ENCODE measurements around the gene TEF. TPM values are rescaled to one million over a fixed set of nuclear protein-coding genes. Genes with fewer than 3 reads are reported as not detected.

Gene TEF
- total and polyA plus RNA-seq, 8 donors, result 6.7 to 29.1 (median 10.3) TPM

DNA sequence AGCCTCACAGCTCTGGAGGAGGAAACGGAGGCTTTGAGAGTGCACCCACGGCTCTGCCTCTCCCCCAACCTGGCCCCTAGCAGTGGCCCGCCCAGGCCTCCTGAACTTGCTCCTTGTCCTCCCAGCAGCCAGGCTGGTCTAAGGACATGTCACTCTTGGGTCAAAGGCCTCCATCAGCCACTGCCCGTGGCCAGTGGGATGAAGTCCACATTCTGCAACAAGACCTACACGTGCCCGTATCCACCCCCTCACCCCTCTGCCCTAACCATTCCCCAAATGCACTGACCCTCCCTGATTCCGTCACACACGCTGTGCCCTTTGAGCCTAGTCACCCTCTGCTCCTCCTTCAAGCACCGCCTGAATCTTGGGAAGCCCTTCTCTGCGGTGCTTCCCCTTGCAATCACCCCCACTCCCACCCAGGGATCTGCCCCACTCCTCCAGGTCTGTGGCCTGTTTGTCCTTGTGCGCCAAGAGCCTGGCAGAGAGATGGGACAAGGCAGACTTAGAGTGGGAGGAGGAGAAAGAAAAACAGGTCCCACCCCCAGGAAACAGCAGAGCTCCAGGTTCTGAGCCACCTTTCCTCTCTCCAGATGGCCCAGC lies 37.5 kb upstream of the TEF start:
- no peak for DNase-seq
- no peak overlapping the region for H3K4me3 ChIP-seq
- H3K9me3 ChIP-seq, result no peaks in the 10 kb centered on the region
- TF ChIP-seq POLR2A (IDR thresholded peaks at IDR 0.05) (no peak), POLR2AphosphoS5 (IDR thresholded peaks at IDR 0.05) (no peak), EP300 (IDR thresholded peaks at IDR 0.05) (no peak)
- TF ChIP-seq, protein P1, sequence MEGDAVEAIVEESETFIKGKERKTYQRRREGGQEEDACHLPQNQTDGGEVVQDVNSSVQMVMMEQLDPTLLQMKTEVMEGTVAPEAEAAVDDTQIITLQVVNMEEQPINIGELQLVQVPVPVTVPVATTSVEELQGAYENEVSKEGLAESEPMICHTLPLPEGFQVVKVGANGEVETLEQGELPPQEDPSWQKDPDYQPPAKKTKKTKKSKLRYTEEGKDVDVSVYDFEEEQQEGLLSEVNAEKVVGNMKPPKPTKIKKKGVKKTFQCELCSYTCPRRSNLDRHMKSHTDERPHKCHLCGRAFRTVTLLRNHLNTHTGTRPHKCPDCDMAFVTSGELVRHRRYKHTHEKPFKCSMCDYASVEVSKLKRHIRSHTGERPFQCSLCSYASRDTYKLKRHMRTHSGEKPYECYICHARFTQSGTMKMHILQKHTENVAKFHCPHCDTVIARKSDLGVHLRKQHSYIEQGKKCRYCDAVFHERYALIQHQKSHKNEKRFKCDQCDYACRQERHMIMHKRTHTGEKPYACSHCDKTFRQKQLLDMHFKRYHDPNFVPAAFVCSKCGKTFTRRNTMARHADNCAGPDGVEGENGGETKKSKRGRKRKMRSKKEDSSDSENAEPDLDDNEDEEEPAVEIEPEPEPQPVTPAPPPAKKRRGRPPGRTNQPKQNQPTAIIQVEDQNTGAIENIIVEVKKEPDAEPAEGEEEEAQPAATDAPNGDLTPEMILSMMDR (IDR thresholded peaks at IDR 0.05), result no peak
- peaks cover 0 to 5% (median 0%) of the 10 kb centered on the region in 4 donors for H3K4me1 ChIP-seq
- no peak overlapping the region for H3K27ac ChIP-seq
- peaks cover 88 to 100% (median 100%) of the 10 kb centered on the region in 4 donors for H3K36me3 ChIP-seq
- WGBS, 5 donors, result 81 to 91% (median 85%) methylated on average over 11 of the region's 11 CpGs
- H3K27me3 ChIP-seq, result no peaks in the 10 kb centered on the region
- intact Hi-C loops (cut with DNase I; ENCODE audit: low total_unique reads), result no loop called here

DNA sequence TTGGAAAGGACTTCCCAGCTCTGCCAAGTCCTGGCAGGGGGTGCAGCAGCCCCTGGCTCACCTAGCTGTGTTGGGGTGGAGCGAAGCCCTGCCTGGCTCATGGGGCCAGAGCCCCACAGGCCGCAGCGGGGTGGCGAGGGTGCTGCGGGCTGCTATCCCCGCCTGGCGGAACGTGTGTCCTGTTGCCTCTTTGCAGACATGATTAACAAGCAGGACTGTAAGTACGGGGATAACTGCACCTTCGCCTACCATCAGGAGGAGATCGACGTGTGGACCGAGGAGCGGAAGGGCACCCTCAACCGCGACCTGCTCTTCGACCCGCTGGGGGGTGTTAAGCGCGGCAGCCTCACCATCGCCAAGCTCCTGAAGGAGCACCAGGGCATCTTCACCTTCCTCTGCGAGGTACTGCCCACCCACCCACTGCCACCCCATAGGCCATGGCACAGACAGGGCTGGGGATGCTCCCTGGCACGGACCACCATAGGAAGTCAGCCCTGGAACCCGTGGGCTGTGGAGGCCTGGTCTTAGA lies 35.9 kb upstream of the TEF start:
- intact Hi-C loops (cut with DNase I; ENCODE audit: low total_unique reads), result no loop called here
- Histone ChIP-seq H3K27ac (no peak overlapping the region), H3K36me3 (peaks cover 87 to 100% (median 100%) of the 10 kb centered on the region in 4 donors), H3K9me3 (no peaks in the 10 kb centered on the region), H3K4me3 (no peak overlapping the region), H3K4me1 (peaks cover 0 to 5% (median 0%) of the 10 kb centered on the region in 4 donors), H3K27me3 (no peaks in the 10 kb centered on the region)
- no peak for DNase-seq
- TF ChIP-seq EP300 (IDR thresholded peaks at IDR 0.05), result no peak
- WGBS, 5 donors, result 89 to 96% (median 95%) methylated on average over 10 to 24 of the region's 24 CpGs

DNA sequence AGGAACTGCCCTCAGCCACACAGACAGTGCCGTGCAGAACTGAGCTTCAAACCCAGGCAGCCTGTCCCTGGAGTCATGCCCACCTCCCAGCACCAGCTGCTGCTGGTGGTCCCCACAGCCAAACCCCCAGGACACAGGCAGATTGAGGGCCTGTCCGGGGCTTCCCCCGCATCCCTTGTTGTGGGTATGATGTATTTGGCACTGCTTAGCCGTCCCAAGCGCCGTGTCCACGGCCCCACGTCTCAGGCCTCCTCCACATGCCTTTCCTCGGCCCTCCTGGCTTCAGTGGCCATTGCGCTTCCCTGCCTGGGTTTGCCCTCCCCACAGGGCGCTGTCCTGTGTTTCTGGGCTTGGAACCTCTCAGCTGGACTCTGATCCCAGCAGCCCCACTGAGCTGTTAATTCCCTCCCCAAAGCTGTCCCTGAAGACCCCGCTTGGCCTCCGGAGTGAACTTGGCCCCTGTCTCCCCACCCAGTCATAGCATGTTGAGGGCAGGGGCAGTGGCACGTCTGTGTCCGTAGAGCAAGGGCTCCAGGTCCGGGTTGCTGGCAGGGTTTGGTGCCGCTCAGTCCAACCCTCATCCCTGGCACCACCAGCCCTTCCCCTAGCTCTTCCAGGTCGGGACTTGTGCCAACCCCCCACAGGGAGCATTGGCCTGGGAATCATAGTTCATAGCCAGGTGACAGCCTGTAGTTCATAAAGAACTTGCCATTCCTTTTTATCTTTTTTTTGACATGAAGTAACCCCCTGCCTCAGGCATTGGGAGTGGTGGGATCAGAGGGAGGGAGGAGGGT lies 34.5 kb upstream of the TEF start:
- no peak for DNase-seq
- H3K4me3 ChIP-seq, result no peak overlapping the region
- peaks cover 89 to 100% (median 100%) of the 10 kb centered on the region in 4 donors for H3K36me3 ChIP-seq
- H3K27ac ChIP-seq, result no peak overlapping the region
- TF ChIP-seq EP300 (IDR thresholded peaks at IDR 0.05) (no peak), POLR2AphosphoS5 (IDR thresholded peaks at IDR 0.05) (no peak), POLR2A (IDR thresholded peaks at IDR 0.05) (no peak)
- TF ChIP-seq, protein P1 (IDR thresholded peaks at IDR 0.05), result no peak
- intact Hi-C loops (cut with DNase I; ENCODE audit: low total_unique reads), result no loop called here
- H3K4me1 ChIP-seq, result peaks cover 0 to 5% (median 0%) of the 10 kb centered on the region in 4 donors
- H3K27me3 ChIP-seq, result no peaks in the 10 kb centered on the region
- 81 to 92% (median 87%) methylated on average over 15 to 18 of the region's 18 CpGs for WGBS, 5 donors
- no peaks in the 10 kb centered on the region for H3K9me3 ChIP-seq

GRCh38 chr22:41348964-41349484 lies 32.7 kb upstream of the TEF start:
- TF ChIP-seq EP300 (IDR thresholded peaks at IDR 0.05) (no peak), POLR2A (IDR thresholded peaks at IDR 0.05) (no peak), POLR2AphosphoS5 (IDR thresholded peaks at IDR 0.05) (no peak)
- TF ChIP-seq, protein P1 (IDR thresholded peaks at IDR 0.05), result no peak
- 90 to 100% (median 96%) methylated on average over 14 to 22 of the region's 22 CpGs for WGBS, 5 donors

More at GRCh38 chr22:41348964-41349484, 32.7 kb upstream of the TEF start:
- Histone ChIP-seq H3K9me3 (no peaks in the 10 kb centered on the region), H3K27me3 (no peaks in the 10 kb centered on the region), H3K27ac (no peak overlapping the region), H3K36me3 (peaks cover 83 to 100% (median 100%) of the 10 kb centered on the region in 4 donors), H3K4me3 (no peak overlapping the region), H3K4me1 (peaks cover 0 to 5% (median 0%) of the 10 kb centered on the region in 4 donors)
- DNase-seq, result no peak
- intact Hi-C loops (cut with DNase I; ENCODE audit: low total_unique reads), result no loop called here
